NCI-H748 (cell line): ENCODE results near the gene NAA35.

ENCODE experiments used
- DNase-seq: peaks from one replicate; lab custom pipeline; 2025; ENCODE audit not compliant: unreplicated experiment; lab: John Stamatoyannopoulos, UW

The NAA35 gene

DNA sequence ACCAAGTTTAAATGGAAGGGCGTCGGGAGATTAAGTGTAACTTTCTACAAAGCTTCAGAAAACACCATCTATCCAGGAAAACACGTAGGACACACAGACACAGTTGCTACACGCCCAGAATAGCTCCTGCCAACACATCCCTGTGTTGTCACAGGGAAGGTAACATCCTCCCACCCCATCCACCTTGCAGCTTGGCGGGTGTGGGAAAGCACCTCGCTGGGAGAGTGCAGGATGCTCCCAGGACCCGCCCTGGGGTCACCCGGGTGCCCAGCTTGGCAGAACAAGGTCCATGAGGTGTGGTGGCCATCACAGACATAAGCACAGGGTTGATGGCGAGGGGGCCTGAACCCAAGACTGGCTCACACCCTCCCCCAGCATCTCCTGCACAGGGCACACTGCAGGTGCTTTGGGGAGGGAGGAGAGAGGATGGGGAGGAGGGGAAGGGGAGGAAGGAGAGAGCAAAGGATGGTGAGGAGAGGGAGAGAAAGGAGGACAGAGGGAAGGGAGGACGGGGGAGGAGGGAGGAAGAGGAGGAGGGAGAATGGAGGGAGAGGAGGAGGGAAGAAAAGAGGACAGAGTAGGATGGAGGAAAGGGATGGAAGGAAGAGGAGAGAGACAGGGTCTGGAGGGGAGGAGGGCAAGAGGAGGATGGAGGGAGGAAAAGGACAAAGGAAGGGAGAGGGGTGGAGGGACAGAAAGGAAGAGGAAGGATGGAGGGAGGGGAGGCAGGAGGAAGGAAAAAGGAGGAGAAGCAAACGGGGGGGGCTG lies 121.2 kb downstream of the NAA35 start:
- DNase-seq, result no peak

DNA sequence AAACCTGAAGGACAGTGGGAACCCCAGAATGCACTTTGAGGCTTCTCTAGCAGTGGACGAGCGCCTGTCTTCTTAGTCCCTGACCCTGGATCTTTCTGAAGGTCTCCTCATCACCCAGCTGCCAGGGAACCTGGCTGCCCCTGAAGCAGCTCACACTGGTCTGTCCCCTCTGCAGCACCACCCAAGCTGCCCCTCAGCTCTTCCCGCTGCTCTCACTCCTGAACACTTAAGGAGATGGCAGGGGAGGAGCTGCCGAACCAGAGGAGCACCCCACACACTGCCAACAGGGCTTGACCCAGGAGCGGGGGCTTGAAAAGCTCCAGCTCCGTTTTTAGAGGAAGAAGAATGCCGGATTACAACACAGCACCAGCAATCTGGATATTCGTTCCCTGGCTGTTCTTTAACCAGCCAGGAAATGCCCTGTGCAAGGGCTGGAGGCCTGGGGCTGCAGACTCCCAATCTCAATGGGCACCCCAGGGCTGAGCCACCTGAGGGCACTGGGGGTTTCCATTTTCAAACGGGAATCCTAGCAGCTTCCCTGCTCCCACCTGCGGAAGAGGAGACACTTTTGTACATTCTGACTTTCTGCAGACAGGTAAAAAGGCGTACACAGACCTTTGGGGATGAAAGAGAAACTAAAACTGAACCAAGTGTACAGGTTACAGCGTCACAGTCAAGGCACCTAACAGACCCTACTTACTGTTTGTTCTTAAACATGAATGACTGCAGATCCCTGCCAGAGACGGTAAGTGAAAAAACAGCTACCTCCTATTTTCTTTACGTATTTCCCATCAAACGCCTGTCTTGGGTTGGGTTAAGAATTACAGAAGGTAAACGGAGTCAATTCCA lies 122.1 kb downstream of the NAA35 start:
- DNase-seq, result no peak

DNA sequence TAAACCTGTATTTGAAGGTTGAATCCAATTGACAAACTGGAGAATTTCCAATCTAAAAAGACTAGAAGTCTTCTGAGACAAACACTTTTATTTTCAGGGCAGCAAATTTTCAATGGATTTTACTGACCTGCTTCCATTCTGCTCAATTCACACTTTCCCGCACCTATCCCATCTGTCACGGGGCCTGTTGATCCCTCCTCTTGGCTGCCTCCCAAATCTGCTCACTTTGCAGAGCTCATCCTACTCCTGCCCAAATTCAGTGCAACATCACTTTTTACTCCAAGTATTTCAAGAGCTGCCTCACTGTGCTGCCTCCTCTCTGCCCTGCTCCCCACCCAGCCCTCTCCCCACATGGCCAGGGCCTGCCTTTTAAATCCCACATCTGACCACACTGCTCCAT lies 123.3 kb downstream of the NAA35 start:
- DNase-seq, result no peak

DNA sequence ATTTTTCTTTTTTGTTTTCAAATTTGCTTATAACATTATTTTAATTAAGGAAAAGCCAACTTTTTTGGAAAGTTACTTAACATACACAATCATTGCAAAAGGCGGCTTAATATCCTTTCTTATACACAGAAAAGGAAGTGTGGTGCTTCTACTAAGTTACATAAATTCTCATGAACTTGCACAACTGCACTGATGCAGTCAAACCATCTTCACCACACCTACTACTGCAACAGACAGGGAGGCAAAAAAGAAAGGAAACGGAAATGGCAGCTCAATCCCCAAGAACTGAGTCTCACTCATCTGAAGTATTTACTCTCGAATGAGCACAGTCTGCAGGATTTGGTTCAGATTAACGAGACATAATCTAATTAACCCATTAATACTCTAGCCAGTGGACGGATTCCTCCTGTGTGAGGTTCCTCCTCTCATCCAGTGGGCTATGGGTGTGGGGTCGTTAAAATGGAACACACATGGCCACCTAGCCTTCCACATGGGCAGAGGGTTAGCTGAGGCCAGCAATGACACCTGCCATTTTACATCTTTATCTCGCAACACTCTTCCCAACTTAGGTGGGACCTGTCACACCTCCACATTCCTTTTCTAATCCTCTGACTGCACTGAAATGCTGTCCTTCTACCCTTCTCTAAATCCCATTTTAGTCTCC lies 128.4 kb downstream of the NAA35 start:
- DNase-seq, result no peak
